GM10847 (cell line): ENCODE measurements around the gene TRPV4.

ENCODE experiments used
- POLR2A ChIP-seq: IDR thresholded peaks from 2 replicates; pipeline ENCODE4 v1.6.1; 2011; ENCODE audit not compliant: insufficient read length; ENCODE audit errors: extremely low read depth

The TRPV4 gene

DNA sequence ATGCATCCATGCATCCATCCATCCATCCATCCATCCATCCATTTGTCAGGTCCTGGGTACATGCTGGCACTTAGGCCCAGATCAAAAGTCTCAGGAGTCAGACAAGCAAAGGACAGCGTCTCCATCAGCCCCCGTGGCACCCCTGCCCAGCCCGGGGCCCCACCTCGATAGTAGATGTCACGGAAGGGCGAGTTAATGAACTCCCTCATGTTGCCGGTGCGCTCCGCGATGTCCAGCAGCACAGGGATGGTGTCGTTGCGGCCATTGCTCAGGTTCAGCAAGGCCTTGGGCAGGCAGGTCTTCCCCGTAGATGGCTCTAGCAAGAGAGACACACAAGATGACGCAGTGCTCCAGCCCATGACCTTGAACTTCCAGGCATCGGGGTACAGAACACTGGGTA, 30.4 kb downstream of the TRPV4 start:
- TF ChIP-seq POLR2A = no peak

DNA sequence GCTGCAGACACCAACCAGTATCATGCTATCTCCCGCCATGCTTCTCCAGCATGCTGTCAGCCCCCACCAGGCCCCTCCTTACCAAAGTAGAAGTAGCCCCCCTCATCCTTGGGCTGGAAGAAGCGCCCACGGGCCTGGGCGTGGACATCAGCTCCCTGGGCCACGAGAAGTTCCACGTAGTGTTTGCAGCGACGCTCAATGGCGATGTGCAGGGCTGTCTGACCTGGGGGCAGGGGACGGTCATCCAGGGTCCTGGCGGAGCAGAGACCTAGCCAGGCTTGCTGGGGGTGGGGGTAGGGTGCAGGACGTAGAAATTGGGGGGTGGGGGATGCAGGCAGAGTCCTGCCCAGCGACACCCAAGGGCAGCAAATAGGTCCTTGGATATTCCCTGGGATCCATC, 32.7 kb downstream of the TRPV4 start:
- no peak for TF ChIP-seq POLR2A

- TF ChIP-seq POLR2A = no peak
Measured at GRCh38 chr12:109798691-109799090, 34.5 kb downstream of the TRPV4 start.

DNA sequence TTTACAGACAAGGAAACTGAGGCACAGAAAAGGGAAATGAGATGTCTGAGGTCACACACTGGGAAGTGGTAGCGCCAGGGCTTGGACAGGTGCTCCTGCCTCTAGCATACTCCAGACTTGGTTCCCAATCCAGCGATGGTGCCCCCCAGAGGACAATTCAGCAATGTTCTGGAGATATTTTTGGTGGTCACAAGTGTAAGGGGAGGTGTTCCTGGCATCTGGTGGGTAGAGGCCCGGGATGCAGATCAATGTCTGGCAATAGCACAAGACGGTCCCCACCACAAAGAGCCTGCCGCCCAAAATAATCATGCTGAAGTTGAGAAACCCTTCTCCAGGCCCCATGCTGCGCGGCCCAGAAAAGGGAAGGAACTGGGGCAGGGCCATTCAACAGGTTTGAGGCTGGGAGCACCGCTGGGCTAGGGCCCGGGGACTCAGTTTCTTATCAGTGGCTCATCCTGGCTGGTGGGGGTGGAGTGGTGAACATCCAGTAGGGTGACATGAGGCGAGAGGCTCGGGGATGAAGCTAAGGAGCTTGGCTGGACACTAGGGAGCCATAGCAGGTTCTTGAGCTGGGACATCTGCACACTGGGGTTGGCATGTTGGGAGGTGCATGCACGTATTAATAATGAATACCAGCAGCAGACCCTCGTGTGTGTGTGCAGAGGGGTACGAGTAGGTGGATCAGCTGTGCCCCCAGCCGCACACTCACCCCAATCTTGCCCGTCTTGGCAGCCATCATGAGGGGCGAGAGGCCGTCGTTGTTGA, 35.1 kb downstream of the TRPV4 start:
- TF ChIP-seq POLR2A = no peak

DNA sequence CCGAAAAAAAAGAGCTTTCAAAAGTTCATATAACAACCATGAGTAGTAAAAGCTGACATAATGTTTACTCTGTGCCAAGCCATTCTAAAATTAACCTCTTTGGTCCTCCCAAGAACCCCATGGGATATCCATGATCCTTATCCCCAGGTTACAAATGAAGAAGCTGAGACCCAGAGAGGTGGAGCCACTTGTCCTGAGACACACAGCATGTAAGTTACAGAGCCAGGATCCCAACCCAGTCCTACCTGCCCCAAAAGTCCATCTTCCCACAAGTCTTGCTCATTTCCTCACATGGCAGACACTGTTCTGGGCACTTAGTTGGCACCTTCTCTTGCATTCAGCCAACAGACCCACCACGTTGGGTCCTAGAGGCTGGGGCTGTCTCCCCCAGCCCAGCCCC, 37.1 kb downstream of the TRPV4 start:
- no peak for TF ChIP-seq POLR2A

- TF ChIP-seq POLR2A = no peak
Measured at GRCh38 chr12:109795023-109795422, 38.2 kb downstream of the TRPV4 start.

DNA sequence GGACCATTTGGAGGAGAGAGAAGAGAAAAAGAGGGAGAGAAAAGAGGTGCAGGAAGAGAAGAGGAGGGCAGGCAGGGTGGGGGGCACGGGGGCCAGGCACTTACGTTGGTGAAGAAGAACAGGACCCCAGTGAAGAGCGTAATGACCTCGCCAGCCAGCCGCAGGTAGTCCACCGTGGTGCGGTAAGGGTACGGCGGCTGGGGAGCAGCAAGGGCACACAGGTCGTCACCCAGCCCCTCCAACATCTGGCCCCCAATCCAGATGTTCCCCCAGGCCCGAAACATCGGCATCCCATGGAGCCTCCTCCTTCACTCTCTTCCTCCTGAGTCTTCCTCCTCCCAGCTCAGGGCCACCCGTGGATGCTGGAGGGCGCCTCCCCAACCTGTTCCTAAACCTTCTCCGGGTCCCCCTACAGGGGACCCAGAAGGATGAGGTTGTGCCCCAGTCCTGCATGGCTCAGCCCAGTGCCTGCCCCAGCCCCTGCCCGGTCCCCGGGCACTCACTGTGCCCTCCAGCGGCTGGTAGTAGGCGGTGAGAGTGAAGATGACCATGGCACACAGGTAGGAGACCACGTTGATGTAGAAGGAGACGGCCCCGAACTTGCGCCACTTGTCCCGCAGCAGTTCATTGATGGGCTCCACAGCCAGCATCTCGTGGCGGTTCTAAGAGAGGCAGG, 39.2 kb downstream of the TRPV4 start:
- no peak for TF ChIP-seq POLR2A

DNA sequence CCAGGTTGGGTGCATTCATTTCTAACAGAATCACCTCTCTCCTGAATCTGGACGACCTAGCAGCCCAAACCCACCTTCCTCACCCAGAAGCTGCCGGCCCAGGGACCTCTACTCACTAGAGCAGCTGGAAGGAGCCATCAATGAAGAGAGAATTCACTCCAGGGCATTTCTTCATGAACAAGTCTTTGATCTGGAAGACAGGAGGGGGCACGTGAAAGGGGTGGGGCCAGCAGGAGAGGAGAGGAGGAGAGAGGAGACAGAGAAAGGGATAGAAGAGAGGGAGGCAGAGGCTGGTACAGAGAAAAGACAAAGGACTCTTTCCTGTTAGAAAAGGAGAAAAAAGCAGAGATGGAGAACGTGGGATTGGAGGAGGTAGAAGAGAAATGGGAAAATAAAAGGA, 39.8 kb downstream of the TRPV4 start:
- TF ChIP-seq POLR2A = no peak

- TF ChIP-seq POLR2A = no peak
Measured at GRCh38 chr12:109792992-109793391, 40.2 kb downstream of the TRPV4 start.

DNA sequence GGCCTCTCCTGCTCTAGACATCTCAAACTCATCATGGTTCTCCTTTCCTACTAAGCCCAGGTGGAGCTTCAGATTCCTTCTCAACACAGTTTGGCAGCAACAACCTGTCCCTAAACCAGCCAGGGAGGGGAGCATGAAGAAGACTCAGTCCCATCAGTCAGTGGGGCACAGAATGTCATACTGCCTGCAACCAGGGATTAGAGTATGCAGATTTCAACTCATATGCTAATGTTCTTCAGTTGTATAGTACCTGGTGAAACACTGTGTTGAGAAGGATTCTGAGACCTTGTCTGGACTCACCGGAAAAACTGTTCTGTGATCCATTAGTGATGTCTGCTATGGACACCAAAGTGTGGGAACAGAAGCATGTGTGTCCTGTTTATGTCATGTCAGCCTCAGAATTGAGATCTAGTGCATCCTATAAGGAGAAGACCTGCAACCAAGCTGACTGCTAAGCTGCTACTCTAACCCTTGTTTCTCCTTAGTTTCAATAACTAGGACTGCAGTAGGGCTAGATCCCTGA, 43.6 kb downstream of the TRPV4 start:
- TF ChIP-seq POLR2A = no peak

DNA sequence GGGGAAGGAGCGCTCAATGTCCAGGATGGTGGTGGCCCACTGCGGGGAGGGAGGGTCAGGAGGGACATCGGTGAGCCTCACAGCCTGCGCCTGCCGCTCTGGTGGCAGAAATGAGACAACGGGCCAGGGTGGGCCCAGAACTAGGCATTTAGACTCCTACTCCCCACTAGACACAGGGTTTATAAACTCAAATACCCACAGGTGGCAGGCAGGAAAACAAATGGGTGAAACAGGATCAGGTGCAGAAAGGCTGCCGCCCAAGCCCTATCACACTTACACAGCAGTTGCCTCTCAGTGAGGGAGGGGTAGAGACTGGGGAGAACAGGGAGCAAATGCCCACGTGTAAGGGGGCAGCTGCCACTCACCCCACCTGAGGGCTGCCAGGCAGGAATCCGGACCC, 46.4 kb downstream of the TRPV4 start:
- TF ChIP-seq POLR2A = no peak

DNA sequence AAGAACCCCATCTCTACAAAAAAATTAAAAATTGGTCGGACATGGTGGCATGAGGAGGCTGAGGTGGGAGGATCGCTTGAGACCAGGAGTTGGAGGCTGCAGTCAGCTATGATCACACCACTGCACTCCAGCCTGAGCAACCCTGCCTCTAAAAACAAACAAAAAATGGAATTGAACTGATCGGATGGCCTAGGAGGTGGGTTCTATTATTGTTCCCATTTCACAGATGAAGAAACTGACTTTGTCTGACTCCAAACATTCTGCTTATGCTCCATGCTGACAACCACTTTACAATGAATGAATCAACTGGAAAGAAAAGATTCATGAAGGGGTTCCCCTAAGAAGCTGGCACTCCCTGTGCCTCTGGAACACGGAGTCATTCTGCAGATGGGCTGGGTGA, 47.3 kb downstream of the TRPV4 start:
- no peak for TF ChIP-seq POLR2A

- no peak for TF ChIP-seq POLR2A
Measured at GRCh38 chr12:109783965-109784244, 49.3 kb downstream of the TRPV4 start.

DNA sequence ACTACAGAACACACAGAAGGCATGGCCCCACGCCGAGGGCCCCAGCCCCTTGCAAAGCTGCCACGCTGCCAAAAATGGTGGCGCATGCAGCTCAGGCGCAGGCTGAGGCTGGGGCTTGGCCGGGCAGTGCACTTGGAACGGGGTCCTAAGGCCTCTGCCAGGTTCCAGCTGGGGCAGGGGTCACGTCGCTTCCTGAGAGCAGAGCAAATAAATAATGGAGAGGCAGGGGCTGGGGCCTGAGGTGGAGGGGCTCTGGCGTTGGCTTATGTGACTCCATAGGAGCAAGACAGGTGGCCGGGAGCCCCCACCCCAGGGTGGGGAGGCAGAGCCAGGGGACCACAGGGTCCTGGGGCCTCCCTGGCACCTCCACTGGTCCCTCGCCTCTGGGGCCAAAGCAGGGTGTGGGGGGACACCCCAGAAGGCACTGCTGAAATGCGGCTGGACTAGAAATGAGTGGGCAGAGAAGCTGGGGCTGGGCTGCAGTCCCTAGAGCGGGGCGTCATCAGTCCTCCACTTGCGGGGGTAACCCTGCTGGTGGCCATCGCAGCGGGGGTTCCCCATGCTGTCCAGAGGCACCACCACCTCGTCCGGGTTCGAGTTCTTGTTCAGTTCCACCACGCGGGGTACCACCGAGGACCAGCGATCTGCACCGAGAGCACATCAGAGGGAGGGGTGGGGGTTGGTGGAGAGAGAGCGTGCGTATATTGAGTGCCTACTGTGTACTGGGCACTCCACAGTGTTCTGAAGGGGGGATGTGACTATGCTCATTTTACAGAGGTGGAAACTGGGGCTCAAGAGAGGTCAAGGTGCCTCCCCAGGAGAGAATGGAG, 49.8 kb downstream of the TRPV4 start:
- no peak for TF ChIP-seq POLR2A

- TF ChIP-seq POLR2A = no peak
Measured at GRCh38 chr12:109782326-109782703, 50.9 kb downstream of the TRPV4 start.

DNA sequence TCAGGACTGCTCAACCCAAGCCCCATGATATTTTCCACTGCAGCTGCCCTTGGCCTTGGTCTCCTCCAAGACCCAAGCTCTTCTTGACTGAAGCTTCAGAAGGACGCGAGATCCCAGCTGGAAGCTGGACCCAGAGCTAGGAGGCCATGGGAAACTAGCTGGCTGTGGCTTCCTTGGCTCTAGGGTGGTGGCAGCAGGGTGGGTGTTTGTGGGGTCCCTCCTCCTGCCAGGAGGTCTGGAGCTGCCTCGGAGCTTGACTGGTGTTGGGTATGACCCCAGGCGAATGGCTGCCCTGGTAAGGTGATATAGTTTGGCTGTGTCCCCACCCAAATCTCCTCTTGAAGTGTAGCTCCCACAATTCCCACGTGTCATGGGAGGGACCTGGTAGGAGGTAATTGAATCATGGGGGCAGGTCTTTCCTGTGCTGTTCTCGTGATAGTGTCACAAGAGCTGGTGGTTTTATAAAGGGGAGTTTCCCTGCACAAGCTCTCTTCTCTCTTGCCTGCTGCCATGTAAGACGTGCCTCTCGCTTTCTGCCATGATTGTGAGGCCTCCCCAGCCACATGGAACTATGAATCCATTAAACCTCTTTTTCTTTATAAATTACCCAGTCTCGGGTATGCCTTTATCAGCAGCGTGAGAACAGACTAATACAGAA, 51.4 kb downstream of the TRPV4 start:
- no peak for TF ChIP-seq POLR2A

GRCh38 chr12:109779382-109779781, 53.8 kb downstream of the TRPV4 start:
- TF ChIP-seq POLR2A = no peak
